HG03457 (cell line): ENCODE results near the gene POU4F3.
"Not testable (repeated sequence)": the region's sequence is repeated elsewhere in the genome, so short reads cannot be mapped to it uniquely, and the experiment has no call there.

Source experiments
- ATAC-seq: cut with Tn5 transposase; IDR thresholded peaks from one replicate; pipeline ENCODE4 v1.9.1; 2021; ENCODE audit warnings: moderate number of reproducible peaks; ENCODE audit not compliant: unreplicated experiment

POU4F3 gene, protein sequence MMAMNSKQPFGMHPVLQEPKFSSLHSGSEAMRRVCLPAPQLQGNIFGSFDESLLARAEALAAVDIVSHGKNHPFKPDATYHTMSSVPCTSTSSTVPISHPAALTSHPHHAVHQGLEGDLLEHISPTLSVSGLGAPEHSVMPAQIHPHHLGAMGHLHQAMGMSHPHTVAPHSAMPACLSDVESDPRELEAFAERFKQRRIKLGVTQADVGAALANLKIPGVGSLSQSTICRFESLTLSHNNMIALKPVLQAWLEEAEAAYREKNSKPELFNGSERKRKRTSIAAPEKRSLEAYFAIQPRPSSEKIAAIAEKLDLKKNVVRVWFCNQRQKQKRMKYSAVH

DNA sequence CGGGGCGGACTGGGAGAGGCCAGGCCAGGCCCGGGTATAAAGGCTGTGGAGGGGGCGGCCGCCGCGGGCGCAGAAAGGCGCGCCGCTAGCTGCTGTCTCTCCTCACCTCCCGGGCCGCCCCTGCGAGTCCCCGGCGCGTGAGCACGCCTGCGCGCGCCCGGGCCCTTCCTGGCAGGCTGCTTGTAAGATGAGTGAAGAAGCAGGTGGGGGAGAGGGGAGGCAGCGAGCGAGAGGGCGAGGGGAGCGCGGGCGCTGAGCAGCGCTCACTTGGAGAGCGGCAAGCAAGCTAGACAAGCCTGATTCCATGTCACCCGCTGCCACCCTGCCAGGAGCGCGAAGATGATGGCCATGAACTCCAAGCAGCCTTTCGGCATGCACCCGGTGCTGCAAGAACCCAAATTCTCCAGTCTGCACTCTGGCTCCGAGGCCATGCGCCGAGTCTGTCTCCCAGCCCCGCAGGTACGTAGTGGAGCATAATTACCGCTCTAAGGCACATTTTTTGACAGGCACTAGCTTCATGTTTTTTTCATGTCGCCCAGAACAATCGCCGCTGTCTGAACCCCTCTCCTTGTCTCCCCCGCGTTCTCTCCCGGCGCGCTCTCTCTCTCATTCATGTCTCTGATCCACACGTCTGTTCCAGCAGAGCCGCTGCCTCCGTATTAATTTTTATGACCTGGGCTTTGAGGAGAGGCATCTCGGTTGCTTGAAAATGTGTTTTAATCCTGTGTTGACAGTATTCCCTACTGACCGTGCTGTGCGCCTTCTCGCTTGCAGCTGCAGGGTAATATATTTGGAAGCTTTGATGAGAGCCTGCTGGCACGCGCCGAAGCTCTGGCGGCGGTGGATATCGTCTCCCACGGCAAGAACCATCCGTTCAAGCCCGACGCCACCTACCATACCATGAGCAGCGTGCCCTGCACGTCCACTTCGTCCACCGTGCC is at the start of gene POU4F3:
Gene POU4F3 (plus strand): TSS at position 66 of the 941 bp plus-strand sequence. CDS start 274 bp downstream, at position 340.
- no peak for ATAC-seq

DNA sequence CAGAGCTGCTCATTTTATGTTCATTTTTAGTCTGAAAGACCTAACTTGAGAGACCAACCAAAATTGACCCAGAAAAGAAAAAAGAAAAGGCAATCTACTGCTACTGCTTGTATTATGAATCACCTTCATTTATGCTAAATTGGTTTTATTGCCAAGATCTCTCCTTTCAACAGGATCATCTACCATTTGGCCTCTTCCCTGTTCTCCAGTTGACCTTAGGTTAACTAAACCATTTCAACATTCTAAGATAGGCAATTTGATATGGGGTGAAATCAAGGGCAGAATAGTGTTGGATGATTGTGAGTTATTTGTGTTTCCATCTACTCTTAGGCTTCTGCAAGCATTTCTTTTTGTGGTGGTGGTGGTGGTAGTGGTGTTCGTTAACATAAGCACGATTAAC is 48.3 kb upstream of the POU4F3 start:
- ATAC-seq, result no peak

DNA sequence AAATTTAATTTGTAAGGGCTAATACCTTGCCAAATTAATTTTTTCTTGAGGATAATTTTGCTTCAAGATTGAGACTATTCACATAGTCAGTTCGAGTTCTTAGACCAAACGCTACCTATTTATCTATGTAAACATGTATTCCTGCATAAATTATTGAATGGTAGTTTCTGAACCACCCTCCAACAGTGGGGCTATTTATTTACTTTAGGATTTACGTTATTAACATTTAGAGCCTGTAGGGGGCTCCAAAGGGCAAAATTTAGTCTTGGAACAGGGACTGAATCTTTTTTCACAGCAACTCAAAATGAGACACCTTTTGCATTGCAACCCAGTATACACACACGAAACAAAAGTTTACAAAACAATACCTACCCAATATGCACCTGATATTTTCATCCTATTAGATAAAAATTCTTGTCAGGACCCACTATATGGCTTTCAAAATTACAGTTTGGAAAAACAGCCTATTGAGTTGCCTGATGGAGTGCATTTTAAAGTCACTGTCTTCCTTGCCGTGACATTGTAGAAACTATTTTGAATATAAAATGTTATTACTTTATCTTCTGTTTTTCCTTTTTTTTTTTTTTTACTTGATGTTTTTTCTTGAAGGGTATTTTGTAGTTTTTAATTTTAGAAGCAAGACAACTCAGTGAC is 47.1 kb upstream of the POU4F3 start:
- peak; percentile 59 for ATAC-seq

DNA sequence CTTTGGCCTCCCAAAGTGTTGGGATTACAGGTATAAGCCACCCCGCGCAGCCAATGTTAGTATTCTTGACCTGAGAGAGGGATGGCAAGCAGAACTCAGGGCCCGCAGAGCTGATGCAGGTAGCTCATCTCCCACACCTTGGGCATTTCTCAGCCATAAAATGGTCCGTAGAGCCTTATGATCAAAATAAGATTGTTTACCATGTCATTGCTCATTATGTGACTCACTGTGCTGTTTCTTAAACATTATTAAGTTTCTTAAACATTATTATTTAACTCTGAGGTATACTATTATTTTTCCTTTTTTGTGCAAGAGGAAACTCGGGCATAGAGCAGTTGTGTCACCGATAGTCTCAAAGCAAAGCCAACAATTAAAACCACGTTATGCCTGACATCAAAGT is 42.4 kb upstream of the POU4F3 start:
- no peak for ATAC-seq

DNA sequence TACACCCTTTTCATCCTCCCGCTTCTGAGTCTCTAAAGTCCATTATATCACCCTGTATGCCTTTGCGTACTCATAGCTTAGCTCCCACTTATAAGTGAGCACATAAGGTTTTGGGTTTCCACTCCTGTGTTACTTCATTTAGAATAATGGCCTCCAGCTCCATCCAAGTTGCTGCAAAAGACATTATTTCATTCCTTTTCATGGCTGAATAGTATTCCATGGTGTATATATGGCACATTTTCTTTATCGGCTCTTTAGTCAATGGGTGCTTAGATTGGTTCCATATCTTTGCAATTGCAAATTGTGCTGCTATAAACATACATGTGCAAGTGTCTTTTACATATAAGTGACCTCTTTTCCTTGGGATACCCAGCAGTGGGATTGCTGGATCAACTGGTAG is 39.7 kb upstream of the POU4F3 start:
- ATAC-seq, result not testable (repeated sequence)

DNA sequence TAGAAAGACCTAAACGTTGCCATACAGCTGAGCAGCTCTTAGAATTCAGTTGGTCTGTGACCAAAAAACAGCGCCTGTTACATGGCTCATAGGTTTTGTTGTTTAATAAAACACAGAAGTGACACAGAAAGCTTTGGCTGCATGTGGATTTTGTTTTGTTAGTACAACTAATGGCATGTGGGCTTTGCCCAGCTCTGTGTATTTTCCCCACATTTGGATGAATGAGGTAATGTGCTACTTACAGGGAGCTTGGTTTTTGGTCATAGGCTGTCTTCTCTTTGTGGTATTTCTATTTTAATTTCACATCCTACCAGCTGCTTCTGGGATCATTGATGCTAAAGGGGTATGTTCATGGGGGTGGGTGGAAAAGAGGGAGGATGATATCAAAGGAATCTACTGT is 37.0 kb upstream of the POU4F3 start:
- no peak for ATAC-seq

DNA sequence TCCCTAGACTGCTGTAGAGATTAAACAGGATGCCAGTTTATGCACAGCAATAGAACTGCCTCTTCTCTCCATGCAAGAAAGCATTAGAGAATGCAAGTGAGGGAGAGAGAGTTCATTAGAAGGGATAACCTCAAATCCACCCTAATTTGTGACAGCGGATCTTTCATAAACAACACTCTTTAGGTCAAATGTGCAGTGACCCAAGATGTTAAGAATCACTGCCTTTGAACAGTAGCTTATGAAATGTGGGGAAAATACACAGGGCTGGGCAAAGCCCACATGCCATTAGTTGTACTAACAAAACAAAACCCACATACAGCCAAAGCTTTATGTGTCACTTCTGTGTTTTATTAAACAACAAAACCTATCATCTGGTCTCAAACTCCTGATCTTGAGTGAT is 36.2 kb upstream of the POU4F3 start:
- ATAC-seq, result no peak

DNA sequence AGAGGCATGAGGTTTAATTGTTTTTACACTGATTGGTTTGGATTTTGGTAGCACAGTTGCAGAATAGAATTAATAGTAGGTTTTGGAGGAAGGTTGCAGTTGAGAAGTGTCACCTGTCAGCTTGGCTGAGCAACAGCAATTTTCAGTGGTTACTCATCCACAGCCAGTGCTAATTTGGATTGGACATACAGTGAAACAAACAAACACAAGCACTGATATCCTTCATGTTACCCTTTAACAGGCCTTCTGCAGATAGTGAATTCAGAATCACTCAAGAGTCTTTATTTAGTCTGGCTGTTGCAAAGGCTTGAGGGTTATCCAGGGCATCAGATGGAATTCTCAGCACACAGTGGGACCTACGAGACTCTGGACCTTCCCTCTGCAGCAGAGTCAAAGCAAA is 31.8 kb upstream of the POU4F3 start:
- ATAC-seq, result no peak

DNA sequence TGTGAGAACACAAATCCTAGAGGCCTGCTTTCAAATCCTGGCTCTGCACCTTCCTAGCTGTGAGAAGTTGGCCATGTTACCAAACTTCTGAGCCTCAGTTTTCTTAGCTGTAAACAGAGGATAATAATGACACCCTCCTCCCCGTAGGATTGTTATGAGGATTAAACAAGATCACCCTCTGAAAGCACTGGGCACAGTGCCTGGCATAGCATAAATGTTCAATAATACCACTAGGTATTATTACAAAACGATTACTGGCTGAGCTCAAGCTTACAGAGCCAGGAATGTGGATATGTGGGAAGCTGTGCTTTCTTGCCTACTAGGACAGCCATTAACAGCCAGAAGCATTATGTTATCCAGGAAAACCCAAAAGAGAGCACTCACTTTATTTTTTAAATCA is 30.8 kb upstream of the POU4F3 start:
- no peak for ATAC-seq

DNA sequence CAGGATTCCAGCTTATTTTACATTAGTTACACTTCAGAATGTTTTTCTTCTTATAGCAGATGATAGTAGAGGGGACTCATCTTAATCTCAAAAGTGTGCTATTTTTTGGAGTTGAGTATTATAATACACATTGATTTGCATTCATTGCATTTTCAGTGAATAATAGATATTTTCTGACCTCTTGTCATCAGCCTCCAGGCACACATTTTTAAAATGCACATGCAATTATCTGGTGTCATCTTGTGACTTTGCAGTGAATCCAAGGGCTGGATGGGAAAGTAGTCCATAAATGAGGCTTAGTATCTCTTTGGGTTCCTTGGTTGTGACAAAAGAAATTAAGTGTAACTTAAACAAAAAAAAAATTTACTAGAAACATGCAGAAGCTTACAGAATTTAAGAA is 28.1 kb upstream of the POU4F3 start:
- no peak for ATAC-seq

DNA sequence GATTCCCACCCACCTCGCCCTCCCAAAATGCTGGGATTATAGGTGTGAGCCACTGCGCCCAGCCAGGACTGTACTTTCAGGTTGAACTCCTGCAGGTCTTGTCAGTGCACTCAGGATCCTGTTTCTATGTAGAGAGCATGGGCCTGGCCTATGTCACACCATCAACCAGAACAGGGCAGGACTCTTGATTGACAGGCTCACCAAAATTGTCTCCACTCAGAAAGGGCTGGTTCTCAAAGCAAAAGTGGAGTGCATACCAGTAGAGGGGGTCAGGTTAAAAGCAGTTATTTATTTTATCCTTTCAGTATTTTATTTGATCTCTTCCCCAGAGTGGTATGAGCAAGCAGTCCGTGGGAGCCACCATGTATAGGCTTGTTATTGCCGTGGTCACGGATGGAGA is 27.4 kb upstream of the POU4F3 start:
- ATAC-seq, result no peak

DNA sequence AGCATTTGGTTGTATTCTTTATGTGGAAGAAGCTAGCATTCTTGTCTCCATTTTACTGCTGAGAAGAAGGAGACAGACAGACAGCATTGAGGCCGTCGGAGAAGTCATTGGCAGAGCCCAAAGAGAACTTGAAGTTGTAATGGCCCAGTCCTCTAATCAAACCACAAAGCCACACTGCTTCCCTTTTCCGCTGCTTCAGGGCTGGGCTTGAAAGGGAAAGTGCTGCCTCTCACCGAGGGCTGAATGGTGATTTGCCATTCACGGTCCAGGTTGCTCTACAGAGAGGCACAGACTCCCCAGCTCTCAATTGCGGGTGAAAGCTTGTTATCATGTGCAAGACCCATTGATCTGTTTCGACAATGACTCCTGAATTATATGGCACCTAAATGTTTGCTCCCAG is 25.6 kb upstream of the POU4F3 start:
- no peak for ATAC-seq

DNA sequence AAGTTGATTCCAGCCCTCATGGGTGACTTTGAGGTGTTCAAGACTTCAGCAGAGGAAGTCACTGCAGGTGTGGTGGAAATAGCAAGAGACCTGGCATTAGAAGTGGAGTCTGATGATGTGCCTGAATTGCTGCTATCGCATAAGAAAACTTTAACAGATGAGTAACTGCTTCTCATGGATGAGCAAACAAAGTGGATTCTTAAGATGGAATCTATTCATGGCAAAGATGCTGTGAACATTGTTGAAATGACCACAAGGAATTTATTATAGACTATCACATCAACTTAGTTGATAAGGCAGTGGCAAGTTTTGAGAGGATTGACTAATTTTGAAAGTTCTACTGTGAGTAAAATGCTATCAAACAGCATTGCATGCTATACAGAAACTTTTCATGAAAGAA is 17.1 kb upstream of the POU4F3 start:
- ATAC-seq, result no peak

DNA sequence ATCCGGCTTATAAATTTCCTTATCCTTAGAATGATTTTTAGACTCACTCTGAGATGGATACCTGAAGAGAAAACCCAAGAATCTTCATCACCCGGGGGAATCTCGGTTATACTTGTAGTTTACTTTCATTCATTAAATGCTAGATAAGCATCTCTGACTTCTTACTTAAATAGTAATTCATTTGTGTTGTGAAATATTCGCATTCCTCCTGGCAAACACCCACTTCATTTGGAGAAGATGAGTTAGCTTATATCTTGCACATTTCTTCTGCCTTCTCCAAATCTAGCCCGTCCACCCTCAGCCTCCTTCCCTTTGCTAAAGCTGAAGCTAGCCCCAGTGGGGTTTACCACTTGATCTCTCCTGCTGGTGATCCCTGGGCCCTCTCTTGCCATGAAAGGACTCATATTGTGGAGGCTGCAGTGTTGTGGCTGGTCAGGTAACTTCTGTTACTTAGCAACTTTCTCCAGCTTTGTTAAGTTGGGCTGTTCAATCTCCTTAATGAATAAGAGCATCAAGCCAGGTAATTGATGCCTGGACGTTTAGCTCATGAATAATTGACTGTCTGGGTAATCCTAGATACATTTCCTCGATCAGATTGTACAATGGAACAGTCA is 11.3 kb upstream of the POU4F3 start:
- no peak for ATAC-seq

DNA sequence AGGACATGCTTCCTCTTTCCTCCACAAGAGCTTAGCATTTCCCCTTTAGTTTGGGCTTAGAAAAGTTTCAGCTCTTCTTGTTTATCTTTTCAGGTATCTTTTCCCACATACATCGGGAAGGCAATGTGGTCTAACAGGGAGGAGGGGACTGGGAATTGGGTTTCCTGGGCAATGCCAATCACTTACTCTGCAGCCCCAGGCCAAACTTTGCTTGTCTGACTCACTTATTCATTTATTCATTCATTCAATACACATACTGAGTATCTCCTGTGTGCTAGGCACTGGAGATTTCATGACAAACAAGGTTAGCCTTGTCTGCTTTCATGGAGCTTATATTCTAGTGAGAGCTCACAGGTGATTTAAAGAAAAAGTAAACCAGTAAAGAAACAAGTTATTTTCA is 10.7 kb upstream of the POU4F3 start:
- no peak for ATAC-seq

DNA sequence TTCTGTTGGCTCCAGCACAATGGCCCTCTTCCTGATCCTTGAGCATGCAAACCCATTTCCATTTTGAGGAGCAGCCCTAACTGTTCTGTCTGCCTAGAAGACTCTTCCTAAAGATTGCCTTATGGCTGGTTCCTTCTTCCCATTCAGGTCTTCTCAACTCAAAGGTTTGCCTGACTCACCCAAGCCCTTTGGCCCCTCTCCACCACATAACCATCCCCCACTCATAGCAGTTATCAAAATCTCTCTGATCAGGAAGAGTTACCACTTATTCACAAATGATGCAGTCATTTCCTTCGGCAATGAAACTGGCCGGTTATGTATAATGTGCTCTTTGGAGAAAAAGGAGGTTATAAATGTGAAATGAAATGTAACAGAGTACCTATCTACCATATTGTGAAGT is 8.9 kb upstream of the POU4F3 start:
- ATAC-seq, result no peak

DNA sequence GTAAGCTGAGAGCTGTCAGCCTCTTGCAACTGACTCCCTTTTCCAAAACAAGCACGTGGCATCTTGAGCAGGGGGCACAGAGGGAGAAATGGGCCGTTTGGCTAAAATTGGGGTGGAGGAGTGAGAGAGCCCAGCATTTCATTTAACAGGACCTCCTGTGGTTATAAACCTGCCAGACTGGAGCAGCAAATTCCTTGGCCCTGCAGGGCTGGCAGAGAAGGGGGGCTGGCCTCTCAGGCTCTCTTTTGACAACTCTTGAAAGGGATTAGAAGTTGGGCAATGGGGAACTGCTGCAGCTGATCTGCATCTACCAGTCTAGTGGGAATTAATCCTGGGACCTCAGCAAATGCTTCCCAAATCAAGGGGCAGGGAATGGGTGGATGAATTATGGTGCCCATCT is 7.2 kb upstream of the POU4F3 start:
- ATAC-seq, result no peak

DNA sequence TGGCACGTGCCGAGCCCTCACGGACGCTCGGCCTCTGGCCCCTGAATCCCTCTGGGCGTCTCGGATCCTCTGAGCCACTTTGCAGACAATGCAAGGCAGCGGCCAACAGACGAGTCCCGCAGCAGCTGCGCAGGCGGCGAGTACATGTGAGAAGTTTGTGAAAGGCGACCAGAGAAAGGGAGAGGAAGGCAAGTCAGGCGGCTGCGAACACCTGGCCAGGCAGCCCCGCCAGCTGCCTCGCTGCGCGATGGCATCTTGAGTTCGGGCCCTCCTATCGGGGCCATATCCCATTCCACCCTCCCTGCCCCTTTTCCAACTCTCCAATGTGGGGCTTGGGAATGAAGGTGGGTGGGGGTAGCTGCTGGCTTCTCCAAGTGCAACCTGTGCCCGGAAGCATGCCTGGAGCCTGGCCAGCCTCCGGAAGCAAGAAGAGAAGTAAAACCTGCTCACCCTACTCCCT is 4.5 kb upstream of the POU4F3 start:
- ATAC-seq, result no peak

DNA sequence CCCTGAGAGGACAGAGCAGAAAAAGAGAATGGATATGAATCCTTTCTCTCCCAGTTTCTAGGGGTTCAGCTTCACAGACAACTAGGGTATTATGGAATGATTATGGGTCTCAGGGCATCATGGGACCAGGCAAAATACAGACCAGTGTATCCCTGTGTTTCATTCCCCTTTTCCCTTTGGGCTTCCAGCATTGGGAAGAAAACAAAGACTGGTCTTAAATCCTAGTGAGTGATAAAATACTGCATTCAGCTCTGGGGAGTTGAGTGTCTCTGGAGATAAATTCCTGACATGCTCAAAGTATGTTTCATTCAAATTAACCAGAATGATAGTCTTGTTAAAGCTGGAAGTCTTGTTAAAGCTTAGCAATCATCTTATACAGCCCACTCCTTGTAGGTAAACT is 2.4 kb upstream of the POU4F3 start:
- no peak for ATAC-seq

DNA sequence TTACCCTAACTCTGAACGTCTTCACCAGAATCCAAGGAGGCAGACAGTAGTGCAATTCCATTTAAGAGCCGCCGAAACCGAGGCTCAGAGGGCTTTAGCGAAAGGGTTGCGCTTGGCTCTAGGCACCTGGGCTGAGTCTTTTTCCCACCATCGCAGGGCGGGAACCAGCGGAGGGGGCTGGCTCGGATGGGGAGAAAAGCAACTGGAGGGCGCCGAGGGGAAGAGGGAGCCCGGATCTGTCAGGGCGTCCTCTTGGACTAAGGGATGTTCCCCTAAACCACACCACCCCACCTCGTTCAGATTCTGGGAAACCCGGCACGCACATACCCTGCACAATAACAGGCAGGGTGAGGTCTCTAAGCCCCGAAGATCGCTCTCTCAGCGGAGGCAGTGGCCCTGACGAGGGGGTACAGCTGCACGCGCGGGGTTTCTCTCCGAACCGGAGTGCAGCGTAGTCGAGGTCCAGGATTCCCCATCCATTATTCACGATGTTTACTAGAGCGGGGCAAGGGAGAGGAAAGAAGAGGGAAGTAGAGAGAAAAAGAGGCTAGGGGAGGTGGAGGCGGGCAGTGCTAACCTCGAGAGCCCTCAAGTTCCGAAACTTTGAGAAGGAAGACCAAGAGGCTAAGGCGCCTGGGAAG is 1.3 kb upstream of the POU4F3 start:
- ATAC-seq, result no peak

DNA sequence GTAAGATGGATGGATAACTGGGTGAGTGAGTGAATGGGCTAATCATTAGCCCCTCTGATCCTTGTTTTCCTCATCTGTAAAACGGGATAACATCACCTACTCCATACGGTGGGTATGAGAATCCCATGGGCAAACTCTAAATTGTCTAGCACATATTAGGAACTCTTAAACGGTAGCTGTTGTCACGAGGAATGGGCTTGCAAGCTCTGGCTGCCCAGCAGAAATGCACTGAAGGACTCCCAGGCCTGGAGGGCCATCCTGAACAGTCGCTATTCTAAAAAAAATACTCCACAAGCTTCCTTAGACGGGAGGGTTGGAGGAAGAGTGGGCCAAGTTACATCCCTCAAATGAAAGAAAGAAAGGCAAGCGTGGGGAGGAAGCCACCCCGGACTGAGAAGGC is 711 bp upstream of the POU4F3 start:
- no peak for ATAC-seq
